Erythroblast (primary cell): ENCODE data around the gene CIART.

Source experiments
- GATA1 ChIP-seq: IDR thresholded peaks from 2 replicates; pipeline ENCODE4 v1.6.1; 2011; ENCODE audit warnings: low read depth, mild to moderate bottlenecking, control low read depth, low read length, moderate library complexity
- POLR2A ChIP-seq: IDR thresholded peaks from 2 replicates; pipeline ENCODE4 v1.6.1; 2011; ENCODE audit warnings: mild to moderate bottlenecking, low read length

DNA sequence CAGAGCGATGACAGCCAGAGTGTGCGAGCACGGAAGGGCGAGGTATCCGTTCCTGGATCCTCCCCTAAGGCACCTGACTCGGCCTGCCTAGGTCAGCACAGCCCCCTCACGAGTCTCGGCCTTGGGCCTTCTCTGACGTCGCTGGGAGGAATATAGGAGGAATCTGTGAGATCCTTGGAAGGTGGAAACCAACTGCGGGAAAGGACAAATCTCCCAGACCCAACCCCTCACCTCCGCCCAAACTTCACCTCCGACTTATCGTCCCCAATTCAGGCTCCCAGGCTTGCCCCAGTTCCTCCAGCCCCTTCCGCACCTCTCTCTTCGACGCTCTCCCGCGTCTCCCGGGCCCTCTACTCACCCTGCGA is 14.0 kb upstream of the CIART start:
- TF ChIP-seq POLR2A, result no peak
- no peak for TF ChIP-seq GATA1
